Right ventricle myocardium superior (tissue), 1 donor: ENCODE measurements around the gene TNFAIP8. TPM values are rescaled to one million over a fixed set of nuclear protein-coding genes. Genes with fewer than 3 reads are reported as not detected.

Experiments
- ATAC-seq: fragments of 200-7000 bp; cut with Tn5 transposase; one replicate; pipeline ENCODE4 v1.9.1; 2020; ENCODE audit warnings: mild to moderate bottlenecking; ENCODE audit not compliant: poor library complexity
- DNase-seq: peaks from one replicate; pipeline ENCODE4 v3.0.0-alpha.2; 2020
- intact Hi-C: fragments of 100-400 bp; cut with DNase I; formaldehyde crosslinking; loops from one replicate; pipeline ENCODE4 v1.11.2; 2022
- total RNA-seq: library from RNA; stranded (reverse); fragmentation: NEBNext Ultra II Directional; extraction: Animal tissue kit (Norgen Biotek cat#: 25700); gene quantifications from one replicate; pipeline ENCODE4 v1.2.1, GENCODE V29; 2021
- donor health status: DM: no; HTN: yes; CAD: no; lungs with severe emphysema.

The TNFAIP8 gene
- total RNA-seq, 1 donor from 2014 or later, result 13.6 TPM

DNA sequence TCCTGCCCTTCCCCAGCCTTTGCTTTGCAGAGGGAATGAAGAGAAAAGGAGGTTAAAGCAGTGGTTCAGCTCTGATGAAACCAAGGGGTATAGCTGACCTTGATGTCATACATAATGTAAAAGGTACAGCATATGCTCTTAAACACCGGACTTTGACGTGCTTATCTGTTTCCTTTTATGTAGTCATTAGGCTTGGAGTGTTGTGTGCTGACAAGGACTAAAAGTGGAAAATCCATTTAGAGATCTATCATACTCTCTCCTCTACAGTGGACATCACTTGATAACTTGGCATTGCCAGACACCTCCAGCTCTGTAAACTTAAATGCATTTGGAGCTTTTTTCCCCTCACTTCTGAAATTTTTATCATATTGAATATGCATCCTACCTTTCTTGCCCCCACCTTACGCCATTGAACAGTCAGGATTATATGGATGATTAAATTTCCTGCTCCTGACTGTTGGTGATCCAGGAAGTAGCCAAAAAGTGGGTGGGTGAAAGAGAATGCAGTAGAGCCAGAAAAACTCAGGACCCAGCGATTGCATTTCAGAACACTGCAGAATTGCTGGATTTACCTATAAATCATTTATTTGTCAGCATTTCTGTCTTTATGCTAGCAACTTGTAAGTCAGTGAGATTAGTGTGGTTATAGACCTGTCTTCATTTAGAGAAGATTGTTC lies 4.1 kb downstream of the TNFAIP8 start:
- intact Hi-C loops, result no loop called here
- no peak for DNase-seq
- no peak for ATAC-seq

DNA sequence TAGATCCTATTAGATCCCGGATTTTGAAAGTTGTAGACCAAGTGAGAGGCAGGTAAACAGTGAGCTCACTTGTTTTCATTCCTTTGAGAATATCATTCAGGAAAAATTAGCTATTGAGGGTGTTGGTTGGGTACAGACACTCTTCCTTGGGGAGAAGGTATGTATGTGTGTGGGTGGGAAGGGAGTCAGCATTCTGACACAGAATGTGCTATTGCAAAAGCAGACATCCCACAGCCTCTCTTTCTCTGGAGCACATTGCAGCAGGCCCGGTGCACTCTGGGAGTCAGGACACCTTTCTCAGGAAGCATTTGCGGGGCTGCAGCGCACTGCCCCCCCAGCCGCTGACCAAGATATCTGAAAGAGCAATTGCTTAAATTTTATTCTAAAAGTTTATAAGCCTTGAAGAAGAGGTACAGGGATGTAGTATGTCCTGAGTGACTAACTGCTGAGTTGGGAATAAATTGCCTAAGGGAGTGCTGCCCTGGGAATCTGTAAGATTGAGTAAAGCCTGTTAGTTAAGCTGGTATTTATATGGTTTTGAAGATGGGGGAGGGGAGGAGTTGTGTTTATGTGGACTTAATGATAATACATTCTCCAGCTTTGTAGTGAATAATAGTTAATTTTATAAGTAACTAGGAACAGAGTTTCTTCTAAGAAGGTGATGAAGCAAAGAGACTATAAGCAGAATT lies 5.2 kb downstream of the TNFAIP8 start:
- ATAC-seq (no peak), DNase-seq (no peak)
- intact Hi-C loops, result no loop called here

DNA sequence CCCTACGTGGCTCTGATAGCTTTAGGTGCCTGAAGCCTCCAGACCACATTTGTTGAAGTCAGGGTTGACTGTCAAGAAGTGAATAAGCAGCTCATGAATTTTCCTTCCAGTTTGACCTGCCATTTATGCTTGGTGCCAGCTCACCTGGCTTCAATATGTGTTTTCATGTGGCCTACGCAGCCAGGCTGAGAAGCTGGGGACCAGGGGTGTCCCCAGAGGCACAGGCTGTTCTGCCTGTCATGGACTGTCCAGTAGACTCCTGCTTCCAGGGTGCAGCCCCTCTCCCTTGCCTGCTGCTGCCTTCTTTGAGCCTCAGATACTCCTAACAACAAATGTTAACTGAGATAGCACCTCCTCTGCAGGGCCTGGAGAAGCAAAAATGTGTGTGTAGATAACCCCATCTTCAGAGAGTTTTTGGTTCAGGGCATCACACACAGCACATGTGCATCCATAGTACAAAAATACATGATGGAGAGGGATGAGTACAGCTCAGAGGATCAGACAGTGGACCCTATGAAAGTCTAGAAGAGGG lies 5.8 kb downstream of the TNFAIP8 start:
- ATAC-seq, result no peak
- intact Hi-C loops, result no loop called here
- DNase-seq, result no peak

DNA sequence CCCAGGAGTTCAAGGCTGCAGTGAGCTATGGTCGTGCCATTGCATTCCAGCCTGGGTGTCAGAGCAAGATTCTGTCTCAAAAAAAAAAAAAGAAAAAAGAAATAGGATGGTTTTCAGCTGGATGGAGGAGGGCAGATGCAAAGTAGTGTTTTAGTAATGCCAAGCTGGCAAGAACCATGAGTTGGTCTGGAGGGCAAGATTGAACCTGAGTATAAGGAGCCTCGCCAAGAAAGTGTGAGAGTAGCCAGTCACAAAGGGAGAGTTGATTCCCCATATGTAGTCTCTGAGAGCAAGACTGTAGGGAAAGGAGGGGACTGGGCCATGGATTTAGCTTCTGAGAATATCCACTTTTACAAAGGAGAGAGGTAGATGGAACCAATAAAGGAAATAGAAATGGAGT lies 6.9 kb downstream of the TNFAIP8 start:
- ATAC-seq, result no peak
- no peak for DNase-seq
- intact Hi-C loops, result no loop called here

DNA sequence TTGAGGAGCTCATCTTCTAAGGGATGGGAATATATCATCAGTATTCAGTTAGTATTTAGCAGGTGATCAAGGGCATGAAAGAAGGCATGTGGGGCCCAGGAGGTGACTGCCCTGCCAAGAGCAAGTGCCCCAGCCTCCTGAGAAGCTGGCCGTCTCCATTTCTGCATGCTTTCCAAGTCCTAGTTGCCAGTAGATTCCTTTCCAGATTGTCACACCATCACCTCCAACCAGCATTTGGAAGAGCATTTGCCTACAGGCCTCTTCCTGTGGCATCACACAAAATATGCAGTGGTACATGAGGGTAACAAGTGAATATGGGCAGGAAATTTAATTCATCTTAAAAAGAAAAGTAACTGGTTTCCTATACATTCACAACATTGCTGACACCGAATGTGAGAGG lies 7.5 kb downstream of the TNFAIP8 start:
- ATAC-seq (no peak), DNase-seq (no peak)
- intact Hi-C loops, result no loop called here

DNA sequence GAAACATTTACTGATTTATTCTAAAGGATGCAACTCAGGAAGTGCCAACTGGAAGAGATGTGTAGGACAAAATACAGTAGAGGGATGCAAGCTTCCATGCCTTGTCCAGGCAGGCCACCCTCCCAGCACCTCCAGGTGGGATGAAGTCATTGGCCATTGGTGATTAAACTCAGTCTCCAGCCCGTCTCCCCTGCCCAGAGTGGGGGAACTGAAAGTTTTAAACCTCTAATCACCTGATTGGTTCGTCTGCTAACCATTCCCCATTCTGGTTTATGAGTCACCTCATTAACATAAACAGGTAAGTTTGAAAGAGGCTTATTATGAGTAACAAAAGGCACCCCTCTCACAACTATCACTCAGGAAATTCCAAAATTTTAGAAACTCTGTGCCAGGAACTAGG lies 8.1 kb downstream of the TNFAIP8 start:
- intact Hi-C loops, result no loop called here
- DNase-seq (no peak), ATAC-seq (no peak)

DNA sequence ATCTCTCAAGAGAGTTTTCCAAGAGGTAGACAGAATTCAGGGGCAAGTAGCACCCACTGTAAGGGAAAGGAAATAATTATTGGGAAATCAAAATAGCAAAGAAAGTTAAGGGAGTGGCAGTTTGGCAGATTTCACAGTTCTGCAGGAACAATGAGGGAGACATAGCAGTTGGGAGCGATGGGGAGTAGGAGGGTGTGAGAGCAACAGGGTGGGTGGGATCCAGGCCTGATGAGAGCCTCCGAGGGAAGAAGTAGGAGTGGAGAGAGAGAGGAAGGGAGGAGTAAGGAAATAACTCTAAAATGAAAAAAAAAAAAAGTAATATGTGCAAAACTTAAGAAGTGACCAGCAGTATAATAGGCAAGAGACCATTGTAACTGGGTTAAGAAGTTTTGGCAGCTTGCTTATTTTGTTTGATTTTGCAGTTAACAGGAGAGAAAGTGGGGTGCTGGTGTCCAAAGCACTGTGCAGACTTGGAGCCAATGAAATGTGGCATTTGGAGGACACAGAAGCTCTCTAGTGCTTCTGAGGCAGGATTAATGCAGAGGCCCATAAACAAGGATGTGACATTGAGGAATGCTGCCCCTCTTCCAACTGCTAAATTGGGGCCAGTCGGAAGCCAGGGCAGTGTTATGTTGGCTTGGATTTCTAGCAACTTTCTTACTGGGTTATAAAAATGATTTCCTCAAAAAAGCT lies 10.2 kb downstream of the TNFAIP8 start:
- intact Hi-C loops, result no loop called here
- peak; percentile 38 for ATAC-seq
- DNase-seq, result no peak

DNA sequence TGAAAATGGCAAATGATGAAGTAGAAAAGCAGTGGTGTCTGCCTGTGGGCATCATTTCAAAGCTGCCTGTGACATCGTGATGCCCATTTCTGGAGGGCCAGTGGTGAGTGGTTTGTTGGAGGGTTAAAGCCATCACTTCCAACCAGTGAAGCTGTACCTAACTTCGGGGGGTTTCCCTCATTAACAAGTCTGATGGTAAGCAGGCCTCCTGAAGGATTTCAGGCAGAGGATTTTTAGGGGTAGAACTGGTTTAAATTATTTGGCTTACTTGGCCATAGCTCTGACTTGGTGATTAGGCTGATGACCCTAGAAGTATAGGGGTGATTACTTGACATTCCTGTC lies 10.7 kb downstream of the TNFAIP8 start:
- intact Hi-C loops, result no loop called here
- ATAC-seq (no peak), DNase-seq (no peak)

DNA sequence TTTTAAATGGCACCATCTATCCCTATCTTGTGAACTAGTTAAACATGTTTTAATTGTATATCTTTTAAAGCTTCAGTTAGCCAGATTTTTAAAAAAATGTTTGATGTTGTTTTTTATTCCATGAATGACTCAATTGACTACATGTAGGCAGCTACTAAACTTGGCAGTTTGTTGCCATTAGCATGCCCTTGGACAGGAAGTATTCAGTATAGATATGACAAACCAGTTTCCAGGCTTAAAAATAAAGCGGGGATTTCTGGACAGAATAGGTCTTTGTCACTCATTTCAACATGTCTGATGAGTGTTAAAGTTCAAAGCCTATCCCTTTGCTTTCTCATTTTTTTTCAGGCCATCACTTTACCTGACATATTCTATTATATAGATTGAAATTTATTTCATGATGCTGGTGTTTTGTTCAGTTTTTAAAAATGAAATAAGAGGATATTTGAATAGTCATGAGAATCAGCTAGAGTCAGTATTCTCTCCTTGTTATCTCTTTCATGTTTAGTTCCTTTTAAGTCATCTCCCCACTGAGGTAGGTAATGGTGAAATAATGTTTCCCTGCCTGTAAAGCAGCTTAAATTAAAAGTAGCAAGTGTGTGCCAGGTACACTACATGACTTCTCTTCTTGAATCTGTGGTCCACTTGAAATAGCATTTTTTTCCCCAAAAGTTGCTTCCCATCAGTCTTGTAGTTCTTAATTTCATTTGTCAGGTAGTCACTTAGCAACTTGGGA lies 11.9 kb downstream of the TNFAIP8 start:
- no peak for ATAC-seq
- DNase-seq, result no peak
- intact Hi-C loops, result no loop called here

DNA sequence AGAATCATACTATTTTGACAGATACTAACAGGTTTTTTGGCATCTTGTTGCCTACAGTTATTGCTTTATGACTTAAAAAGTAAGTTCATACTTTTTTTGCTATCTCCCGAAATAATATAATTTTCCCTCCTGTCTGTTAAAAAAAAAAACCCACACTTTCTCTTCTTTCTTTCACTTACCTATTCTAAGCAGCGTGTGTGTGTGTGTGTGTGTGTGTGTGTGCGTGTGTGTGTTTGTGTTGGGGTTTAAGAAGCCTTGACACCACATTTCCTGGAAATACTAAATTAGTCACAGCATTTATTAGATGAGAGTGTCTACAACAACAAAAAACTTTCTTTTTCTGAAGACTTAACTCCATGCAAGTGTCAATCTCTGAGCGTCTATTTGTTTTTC lies 12.4 kb downstream of the TNFAIP8 start:
- intact Hi-C loops, result no loop called here
- ATAC-seq (no peak), DNase-seq (no peak)

DNA sequence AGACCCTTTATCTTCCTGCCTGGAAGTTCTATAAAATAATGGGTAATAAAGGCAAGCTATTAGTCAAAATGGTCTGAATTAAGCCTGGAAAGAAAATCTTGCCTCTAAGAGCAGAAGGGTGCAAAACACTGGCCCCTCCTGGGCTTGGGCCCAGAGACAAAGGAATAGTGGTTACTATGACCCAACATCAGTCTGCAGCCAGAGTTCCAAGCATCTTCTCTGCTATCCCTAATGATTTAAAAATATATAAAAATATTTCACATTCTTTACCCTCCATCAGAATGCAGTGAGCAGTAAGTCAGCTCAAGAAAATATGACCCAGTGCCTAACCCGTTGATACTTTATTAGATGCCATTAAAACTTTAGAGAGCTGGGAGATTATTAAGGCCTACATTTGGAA lies 14.7 kb downstream of the TNFAIP8 start:
- intact Hi-C loops, result no loop called here

DNA sequence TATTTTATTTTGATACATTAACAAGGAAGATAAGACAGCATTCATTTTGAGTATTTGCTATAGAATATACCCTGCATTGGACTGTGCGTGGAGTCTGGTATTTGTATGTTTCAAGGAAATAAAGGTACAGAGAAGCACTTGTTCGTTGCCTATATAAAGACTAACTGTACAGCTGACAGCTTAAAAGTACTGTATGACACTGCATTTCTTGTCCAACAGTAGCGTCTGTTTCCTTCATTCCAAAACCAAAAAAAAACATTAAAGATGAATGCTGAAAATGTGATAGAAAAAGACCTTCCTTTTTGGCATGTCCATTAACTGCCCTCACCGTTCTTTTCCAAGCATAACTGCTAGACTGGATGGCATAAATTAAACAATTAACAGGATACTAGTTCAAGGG lies 15.3 kb downstream of the TNFAIP8 start:
- no peak for ATAC-seq
- intact Hi-C loops, result no loop called here
- DNase-seq, result no peak

More for the DNA sequence above, 14.7 kb downstream of the TNFAIP8 start:
- DNase-seq (no peak), ATAC-seq (no peak)

DNA sequence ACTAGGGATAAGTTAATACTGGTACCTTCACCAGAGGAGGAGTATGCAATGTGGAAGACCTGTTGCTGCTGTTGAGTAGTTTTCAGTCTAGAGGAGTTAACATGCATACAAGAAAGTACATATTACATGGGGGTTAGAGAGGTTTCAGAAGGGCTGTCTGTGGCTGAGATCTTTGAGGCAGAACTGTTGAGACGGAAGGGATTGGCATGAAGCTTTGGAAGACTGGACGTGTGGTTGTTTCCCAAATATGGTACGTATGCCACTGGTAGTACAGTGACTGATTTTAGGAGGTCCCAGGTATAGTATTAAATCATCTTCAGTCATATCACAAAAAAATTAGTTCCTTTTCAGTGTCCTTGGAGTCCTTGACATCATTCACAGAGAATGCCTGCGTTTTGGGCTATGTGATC lies 17.6 kb downstream of the TNFAIP8 start:
- DNase-seq (no peak), ATAC-seq (no peak)
- intact Hi-C loops, result no loop called here

DNA sequence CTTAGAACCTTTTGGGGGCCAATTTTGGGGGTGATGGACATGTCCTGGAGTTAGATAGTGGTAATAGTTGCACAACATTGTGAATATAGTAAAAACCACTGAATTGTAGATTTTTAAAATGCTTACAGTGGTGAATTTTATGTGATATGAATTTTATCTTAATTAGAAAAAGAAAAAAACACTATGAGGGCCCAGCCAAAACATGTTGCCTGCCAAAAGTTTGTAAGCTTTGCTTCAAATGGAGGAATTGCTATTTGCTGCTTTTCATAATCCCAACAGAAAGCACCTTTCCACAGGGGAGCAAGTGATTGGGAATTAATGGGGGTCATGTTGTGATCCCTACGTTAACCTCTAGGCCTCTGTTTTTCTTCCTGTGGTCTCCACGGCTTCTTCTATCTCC lies 19.1 kb downstream of the TNFAIP8 start:
- DNase-seq (no peak), ATAC-seq (no peak)
- intact Hi-C loops, result no loop called here

DNA sequence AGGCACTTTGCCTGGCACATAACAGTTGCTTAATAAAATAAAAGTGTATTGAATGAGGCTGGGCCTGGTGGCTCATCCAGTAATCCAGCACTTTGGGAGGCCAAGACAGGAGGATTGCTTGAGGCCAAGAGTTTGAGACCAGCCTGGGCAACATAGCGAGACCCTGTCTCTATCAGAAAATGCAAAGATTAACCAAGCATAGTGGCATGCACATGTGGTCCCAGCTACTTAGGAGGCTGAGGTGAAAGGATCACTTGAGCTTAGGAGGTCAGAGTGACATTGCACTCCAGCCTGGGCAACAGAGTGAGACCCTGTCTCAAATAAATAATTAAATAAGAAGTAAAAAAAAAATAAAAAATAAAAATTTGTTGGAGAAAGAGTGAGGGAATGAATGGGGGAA lies 21.2 kb downstream of the TNFAIP8 start:
- no peak for DNase-seq
- ATAC-seq, result no peak
- intact Hi-C loops, result no loop called here

DNA sequence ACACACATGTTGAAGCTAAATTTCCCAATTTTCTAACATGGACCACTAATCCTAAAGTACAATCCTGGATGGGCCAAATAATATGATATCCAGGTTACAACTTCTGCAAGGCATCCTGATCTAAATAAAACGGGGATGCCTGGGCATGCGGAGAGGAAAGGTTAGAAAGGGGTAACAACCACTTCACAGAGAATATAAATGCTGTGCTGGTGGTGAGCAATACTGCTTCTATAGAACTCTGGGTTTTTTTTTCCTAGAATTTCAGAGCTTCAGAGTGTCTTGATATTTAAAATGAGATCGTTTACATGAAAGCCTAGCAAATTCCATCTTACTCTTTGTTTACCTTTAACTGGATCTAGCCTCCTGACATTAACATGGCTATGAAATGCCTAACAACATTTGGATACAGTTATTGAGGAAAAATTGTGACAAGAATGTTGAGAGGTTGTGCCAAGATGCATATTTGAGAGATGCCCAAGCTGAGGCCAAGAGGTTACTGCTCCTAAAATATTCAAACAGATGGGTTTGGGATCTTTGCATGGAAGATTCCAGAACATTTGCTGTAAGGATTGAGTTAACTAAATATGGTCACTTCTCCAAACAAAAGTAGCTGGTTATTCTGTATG lies 22.4 kb downstream of the TNFAIP8 start:
- intact Hi-C loops, result no loop called here

DNA sequence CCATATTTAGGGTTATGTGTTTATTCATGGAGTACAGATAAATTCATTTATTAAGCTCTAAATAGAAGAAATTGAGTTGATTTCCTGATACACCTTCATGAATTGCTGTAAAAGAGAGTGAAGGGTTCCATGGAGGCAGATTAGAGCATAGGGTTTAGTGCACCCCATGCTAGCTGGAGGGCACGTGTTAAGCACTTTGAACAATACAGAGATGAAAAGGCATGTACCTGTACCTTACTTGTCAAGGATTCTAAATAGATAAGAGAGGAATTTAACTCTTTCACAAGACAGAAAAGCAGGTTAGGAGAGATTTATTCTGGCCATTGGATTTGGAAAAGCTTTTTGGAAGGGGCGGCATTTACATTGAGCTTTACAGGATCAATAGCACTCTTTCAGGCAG lies 23.3 kb downstream of the TNFAIP8 start:
- ATAC-seq (no peak), DNase-seq (no peak)
- intact Hi-C loops, result no loop called here

More for the DNA sequence above, 22.4 kb downstream of the TNFAIP8 start:
- ATAC-seq (no peak), DNase-seq (no peak)

DNA sequence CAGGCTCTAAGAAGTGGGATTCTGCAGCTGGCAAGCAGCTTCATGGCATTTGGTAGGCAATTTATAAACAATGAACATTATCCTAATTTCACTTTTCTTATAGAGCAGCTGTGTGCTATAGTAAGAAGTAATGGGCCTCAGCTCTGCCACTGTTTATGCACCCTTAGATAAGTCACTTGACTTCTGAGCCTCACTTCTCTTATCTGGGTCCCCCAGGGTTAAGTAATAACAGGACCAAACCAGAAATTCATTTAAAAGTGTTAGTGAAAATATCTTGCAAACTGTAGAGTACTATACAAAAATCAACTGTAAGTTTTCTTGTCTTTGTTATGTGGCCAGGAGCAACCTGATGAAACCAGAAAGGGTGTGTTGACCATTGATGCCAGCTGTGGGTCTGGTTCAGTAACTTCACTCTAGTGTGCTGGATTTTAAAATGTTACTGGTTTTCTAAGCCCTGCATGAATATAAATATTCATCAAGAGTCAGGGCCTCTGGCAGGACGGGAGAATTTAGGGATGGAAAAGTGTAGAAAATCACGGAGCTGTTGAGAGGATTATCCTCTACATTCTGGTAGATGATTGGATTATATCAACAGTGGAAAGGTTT lies 24.2 kb downstream of the TNFAIP8 start:
- ATAC-seq (no peak), DNase-seq (no peak)
- intact Hi-C loops, result no loop called here

DNA sequence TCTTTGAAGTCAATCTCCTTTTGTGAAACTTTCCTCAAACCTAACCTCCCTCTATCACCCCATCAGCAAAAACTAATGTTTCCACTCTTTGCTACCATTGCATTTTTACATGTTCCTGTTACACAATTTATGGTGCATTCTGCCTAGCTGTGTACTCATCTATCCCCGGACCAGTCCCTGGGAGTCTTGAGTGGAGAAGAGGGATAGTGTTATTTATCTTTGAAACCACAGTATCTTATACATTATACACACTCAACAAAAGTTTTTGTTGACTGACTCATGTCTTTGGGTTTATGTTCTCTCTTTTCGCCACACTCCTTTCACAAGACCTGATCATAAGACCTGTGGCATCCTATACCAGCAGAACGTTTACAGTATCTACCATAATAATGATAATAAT lies 26.4 kb downstream of the TNFAIP8 start:
- intact Hi-C loops, result no loop called here
- DNase-seq (no peak), ATAC-seq (no peak)
